Fibroblast of lung (primary cell): ENCODE measurements around the gene LEUTX. TPM values are rescaled to one million over a fixed set of nuclear protein-coding genes. Genes with fewer than 3 reads are reported as not detected.
"Not testable (repeated sequence)": the region's sequence is repeated elsewhere in the genome, so short reads cannot be mapped to it uniquely, and the experiment has no call there.

Source experiments
- DNase-seq, 2 donors: peaks; one replicate each; pipeline versions ENCODE4 v3.0.0 to v3.0.0-alpha.2; 2010; ENCODE audit warnings: low read depth in 2 of 2
- H2AFZ ChIP-seq: 2 replicates; pipeline ENCODE4 v1.5.1; 2012; ENCODE audit warnings: low read length, control low read depth, inconsistent platforms
- H3K27ac ChIP-seq: 2 replicates; pipeline ENCODE4 v1.5.1; 2011; ENCODE audit warnings: low read length, control low read depth; ENCODE audit not compliant: insufficient read depth
- H3K27me3 ChIP-seq: 2 replicates; pipeline ENCODE4 v1.5.1; 2011; ENCODE audit warnings: mild to moderate bottlenecking, low read length; ENCODE audit not compliant: control insufficient read depth, insufficient read depth
- H3K36me3 ChIP-seq: 2 replicates; pipeline ENCODE4 v1.5.1; 2011; ENCODE audit warnings: low read length; ENCODE audit not compliant: control insufficient read depth, insufficient read depth
- H3K4me1 ChIP-seq: 2 replicates; pipeline ENCODE4 v1.5.1; 2011; ENCODE audit warnings: low read length; ENCODE audit not compliant: control insufficient read depth, insufficient read depth; ENCODE audit errors: extremely low read depth
- H3K4me2 ChIP-seq: 2 replicates; pipeline ENCODE4 v1.5.1; 2011; ENCODE audit warnings: low read length, control low read depth; ENCODE audit not compliant: insufficient read depth; ENCODE audit errors: extremely low read depth
- H3K4me3 ChIP-seq, 4 experiments: fragments of 200-600 bp in 1 of 4; sonication (generic) in 1 of 4; replicated peaks in 1 of 4; 2 replicates each; pipeline ENCODE4 v1.5.1; 2011 to 2016; ENCODE audit warnings: low read length in 4 of 4, low read depth in 3 of 4, mild to moderate bottlenecking in 3 of 4, control low read depth in 2 of 4, inconsistent platforms in 1 of 4, mixed read lengths in 1 of 4; ENCODE audit not compliant: insufficient read depth in 1 of 4; ENCODE audit errors: control extremely low read depth in 1 of 4
- H3K79me2 ChIP-seq: 2 replicates; pipeline ENCODE4 v1.5.1; 2012; ENCODE audit warnings: mild to moderate bottlenecking, low read length, inconsistent platforms; ENCODE audit not compliant: control insufficient read depth, insufficient read depth
- H3K9ac ChIP-seq: 2 replicates; pipeline ENCODE4 v1.5.1; 2011; ENCODE audit warnings: mild to moderate bottlenecking, low read length, control low read depth; ENCODE audit not compliant: insufficient read depth
- H3K9me3 ChIP-seq: 2 replicates; pipeline ENCODE4 v1.5.1; 2012; ENCODE audit warnings: low read depth, low read length; ENCODE audit not compliant: control insufficient read depth, insufficient read depth
- H4K20me1 ChIP-seq: 2 replicates; pipeline ENCODE4 v1.5.1; 2011; ENCODE audit warnings: low read length; ENCODE audit not compliant: control insufficient read depth, insufficient read depth; ENCODE audit errors: extremely low read depth
- EZH2 ChIP-seq: IDR thresholded peaks from 2 replicates; pipeline ENCODE4 v1.5.1; 2012; ENCODE audit warnings: low read length, control low read depth, mild to moderate bottlenecking; ENCODE audit errors: missing control alignments
- polyA plus RNA-seq, 2 donors: library from polyadenylated mRNA; depleted of rRNA in 1 of 2; stranded (reverse) in 1 of 2; unstranded in 1 of 2; fragments of >200 nt; gene quantifications; 2 replicates each; pipeline ENCODE4 v1.2.1, GENCODE V29; 2011 to 2012; ENCODE audit warnings: missing spikeins in 1 of 2
- total RNA-seq: library from RNA; depleted of rRNA; stranded (reverse); fragments of >200 nt; gene quantifications from 2 replicates; pipeline ENCODE4 v1.2.1, GENCODE V29; 2014
- TF ChIP-seq, protein P1 (sequence below), 2 donors: IDR thresholded peaks in 1 of 2; conservative IDR thresholded peaks in 1 of 2; 1 replicate in 1 of 2; 2 replicates in 1 of 2; pipeline ENCODE4 v1.5.1; 2011 to 2012; ENCODE audit warnings: low read length in 2 of 2, control low read depth in 1 of 2, inconsistent platforms in 1 of 2, low read depth in 1 of 2, mild to moderate bottlenecking in 1 of 2

LEUTX gene
- total and polyA plus RNA-seq, 2 donors (not counting 1 experiment from before 2014, with no cell fraction given): not detected

DNA sequence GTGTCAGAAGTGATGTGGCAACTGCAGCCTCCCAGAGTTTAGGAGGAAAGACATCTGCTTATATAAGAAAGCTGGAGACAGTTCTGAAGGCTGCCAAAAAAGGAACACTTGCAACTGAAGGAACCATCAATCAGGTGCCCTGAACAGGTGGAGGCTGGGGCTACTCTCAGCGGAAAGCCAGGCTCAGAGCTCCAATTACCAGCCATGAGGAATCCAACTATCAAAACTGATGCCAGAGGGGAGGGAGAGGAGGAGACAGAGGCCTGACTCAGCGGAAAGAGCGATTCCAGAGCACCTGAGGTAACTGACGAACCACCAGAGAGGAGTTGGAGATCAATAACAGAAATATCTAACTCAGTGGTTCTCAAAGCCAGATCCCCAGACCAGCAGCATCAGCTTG lies 24.3 kb downstream of the LEUTX start:
- Histone ChIP-seq H2AFZ (no peak overlapping the region), H3K9ac (no peak overlapping the region), H4K20me1 (no peaks in the 10 kb centered on the region), H3K9me3 (no peaks in the 10 kb centered on the region), H3K4me1 (no peaks in the 10 kb centered on the region), H3K79me2 (no peaks in the 10 kb centered on the region), H3K4me2 (no peak overlapping the region), H3K27me3 (no peaks in the 10 kb centered on the region), H3K36me3 (no peaks in the 10 kb centered on the region), H3K27ac (no peak overlapping the region), H3K4me3 (no peak overlapping the region)
- no peak for TF ChIP-seq EZH2
- TF ChIP-seq, protein P1, sequence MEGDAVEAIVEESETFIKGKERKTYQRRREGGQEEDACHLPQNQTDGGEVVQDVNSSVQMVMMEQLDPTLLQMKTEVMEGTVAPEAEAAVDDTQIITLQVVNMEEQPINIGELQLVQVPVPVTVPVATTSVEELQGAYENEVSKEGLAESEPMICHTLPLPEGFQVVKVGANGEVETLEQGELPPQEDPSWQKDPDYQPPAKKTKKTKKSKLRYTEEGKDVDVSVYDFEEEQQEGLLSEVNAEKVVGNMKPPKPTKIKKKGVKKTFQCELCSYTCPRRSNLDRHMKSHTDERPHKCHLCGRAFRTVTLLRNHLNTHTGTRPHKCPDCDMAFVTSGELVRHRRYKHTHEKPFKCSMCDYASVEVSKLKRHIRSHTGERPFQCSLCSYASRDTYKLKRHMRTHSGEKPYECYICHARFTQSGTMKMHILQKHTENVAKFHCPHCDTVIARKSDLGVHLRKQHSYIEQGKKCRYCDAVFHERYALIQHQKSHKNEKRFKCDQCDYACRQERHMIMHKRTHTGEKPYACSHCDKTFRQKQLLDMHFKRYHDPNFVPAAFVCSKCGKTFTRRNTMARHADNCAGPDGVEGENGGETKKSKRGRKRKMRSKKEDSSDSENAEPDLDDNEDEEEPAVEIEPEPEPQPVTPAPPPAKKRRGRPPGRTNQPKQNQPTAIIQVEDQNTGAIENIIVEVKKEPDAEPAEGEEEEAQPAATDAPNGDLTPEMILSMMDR (conservative IDR thresholded peaks at IDR 0.05 in 1 of 2, IDR thresholded peaks at IDR 0.05 in 1 of 2; ENCODE audit: low read depth in 1 of 2, low read length in 2 of 2): no peak
- DNase-seq: peak in 1 of 2 donors; percentile 1

DNA sequence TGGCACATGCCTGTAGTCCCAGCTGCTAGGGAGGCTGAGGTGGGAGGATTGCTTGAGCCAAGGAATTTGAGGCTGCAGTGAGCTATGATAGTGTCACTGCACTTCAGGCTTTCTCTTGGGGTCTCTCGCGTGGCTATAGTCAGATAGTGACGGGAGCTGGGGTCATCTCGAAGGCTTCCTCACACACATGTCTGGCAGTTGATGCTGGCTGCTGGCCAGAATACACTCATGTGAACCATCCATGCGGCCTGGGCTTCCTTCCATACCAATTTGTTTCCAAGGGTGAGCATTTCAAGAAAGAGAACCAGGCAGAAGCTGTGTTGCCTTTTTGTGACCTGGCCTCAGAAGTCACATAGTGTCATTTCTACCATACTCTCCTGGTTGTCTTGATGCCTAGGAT lies 26.4 kb downstream of the LEUTX start:
- Histone ChIP-seq H3K4me1 (no peaks in the 10 kb centered on the region), H3K79me2 (no peaks in the 10 kb centered on the region), H3K9ac (no peak overlapping the region), H4K20me1 (no peaks in the 10 kb centered on the region), H3K27me3 (no peaks in the 10 kb centered on the region), H3K27ac (no peak overlapping the region), H3K4me3 (no peak overlapping the region), H3K4me2 (no peak overlapping the region), H3K9me3 (no peaks in the 10 kb centered on the region), H2AFZ (no peak overlapping the region), H3K36me3 (no peaks in the 10 kb centered on the region)
- no peak for TF ChIP-seq EZH2
- TF ChIP-seq, protein P1 (conservative IDR thresholded peaks at IDR 0.05 in 1 of 2, IDR thresholded peaks at IDR 0.05 in 1 of 2; ENCODE audit: low read depth in 1 of 2, low read length in 2 of 2): no peak
- peak in 1 of 2 donors; percentile 6 for DNase-seq

DNA sequence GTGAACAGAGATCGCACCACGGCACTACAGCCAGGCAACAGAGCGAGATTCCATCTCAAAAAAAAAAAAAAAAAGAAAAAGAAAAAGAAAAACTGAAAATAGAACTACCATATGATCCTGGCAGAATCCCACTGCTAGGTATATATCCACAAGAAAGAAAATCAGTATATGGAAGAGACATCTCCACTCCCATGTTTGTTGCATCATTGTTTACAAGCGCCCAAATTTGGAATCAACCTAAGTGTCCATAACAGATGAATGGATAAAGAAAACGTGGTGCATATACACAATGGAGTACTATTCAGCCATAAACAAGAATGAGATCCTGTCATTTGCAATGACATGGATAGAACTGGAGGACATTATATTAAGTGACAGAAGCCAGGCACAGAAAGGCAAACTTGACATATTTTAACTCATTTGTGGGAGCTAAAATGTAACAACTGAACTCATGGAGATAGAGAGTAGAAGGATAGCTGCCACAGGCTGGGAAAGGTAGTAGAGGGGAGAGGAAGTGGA lies 29.3 kb downstream of the LEUTX start:
- H3K4me1 ChIP-seq: no peaks in the 10 kb centered on the region

DNA sequence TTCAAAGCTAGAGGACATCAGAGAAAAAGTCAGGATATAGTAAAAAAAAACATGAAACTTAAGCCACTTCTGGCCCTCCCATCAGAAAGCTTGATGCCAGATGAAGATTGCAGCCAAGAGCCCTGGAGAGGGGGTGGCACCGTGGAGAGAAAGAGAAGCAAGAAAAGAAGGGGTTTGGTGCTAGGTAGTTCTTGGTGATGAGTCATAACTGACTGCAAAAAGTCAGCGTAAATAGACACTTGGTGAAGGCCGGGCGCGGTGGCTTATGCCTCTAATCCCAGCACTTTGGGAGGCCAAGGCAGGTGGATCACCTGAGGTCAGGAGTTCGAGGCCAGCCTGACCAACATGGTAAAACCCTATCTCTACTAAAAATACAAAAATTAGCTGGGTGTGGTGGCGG lies 30.0 kb downstream of the LEUTX start:
- H3K79me2 ChIP-seq, H4K20me1 ChIP-seq, H3K9ac ChIP-seq, H3K4me2 ChIP-seq, H3K4me1 ChIP-seq, DNase-seq, H3K9me3 ChIP-seq, H3K4me3 ChIP-seq, H3K27me3 ChIP-seq, H3K36me3 ChIP-seq, H3K27ac ChIP-seq, H2AFZ ChIP-seq: not testable (repeated sequence)

More for the DNA sequence above, 29.3 kb downstream of the LEUTX start:
- H3K27me3 ChIP-seq: no peaks in the 10 kb centered on the region
- no peak overlapping the region for H3K4me3 ChIP-seq
- H3K79me2 ChIP-seq: no peaks in the 10 kb centered on the region
- H3K9me3 ChIP-seq: no peaks in the 10 kb centered on the region
- H2AFZ ChIP-seq: no peak overlapping the region
- H3K4me2 ChIP-seq: no peak overlapping the region
- no peak for TF ChIP-seq EZH2
- TF ChIP-seq, protein P1 (conservative IDR thresholded peaks at IDR 0.05 in 1 of 2, IDR thresholded peaks at IDR 0.05 in 1 of 2; ENCODE audit: low read depth in 1 of 2, low read length in 2 of 2): no peak
- no peak overlapping the region for H3K27ac ChIP-seq
- H3K36me3 ChIP-seq: no peaks in the 10 kb centered on the region
- H3K9ac ChIP-seq: no peak overlapping the region
- no peaks in the 10 kb centered on the region for H4K20me1 ChIP-seq
- DNase-seq: no peak
